HepG2 (cell line): Measurements from ENCODE around the gene MX2.

Experiments
- HDAC2 ChIP-seq: sonication (generic); formaldehyde crosslinking; IDR thresholded peaks from 2 replicates; pipeline ENCODE4 v1.4.0; 2020; ENCODE audit warnings: missing genetic modification reagents
- HOXA7 ChIP-seq: sonication (generic); formaldehyde crosslinking; IDR thresholded peaks from 2 replicates; pipeline ENCODE4 v1.8.1; 2022; ENCODE audit warnings: mild to moderate bottlenecking, missing genetic modification reagents, moderate library complexity
- KDM1A ChIP-seq: IDR thresholded peaks from 2 replicates; pipeline ENCODE4 v1.6.1; 2016; ENCODE audit warnings: missing compliant biosample characterization
- KMT2B ChIP-seq: IDR thresholded peaks from 2 replicates; pipeline ENCODE4 v1.6.1; 2016; ENCODE audit warnings: missing genetic modification reagents, missing compliant biosample characterization
- NBN ChIP-seq: fragments of 450-650 bp; conservative IDR thresholded peaks from 2 replicates; pipeline ENCODE4 v1.6.1; 2017
- NFATC3 ChIP-seq: sonication (generic); formaldehyde crosslinking; IDR thresholded peaks from 2 replicates; pipeline ENCODE4 v1.5.1; 2020; ENCODE audit warnings: mild to moderate bottlenecking, missing genetic modification reagents
- ZNF460 ChIP-seq: sonication (generic); formaldehyde crosslinking; IDR thresholded peaks from 2 replicates; pipeline ENCODE4 v1.5.1; 2020; ENCODE audit warnings: missing genetic modification reagents, mild to moderate bottlenecking, borderline replicate concordance
- ZNF556 ChIP-seq: sonication (generic); formaldehyde crosslinking; IDR thresholded peaks from 2 replicates; pipeline ENCODE4 v1.4.0; 2020; ENCODE audit warnings: mild to moderate bottlenecking, missing genetic modification reagents, borderline replicate concordance
- ZNF558 ChIP-seq: sonication (generic); formaldehyde crosslinking; IDR thresholded peaks from 2 replicates; pipeline ENCODE4 v1.9.0; 2022; ENCODE audit warnings: mild to moderate bottlenecking, missing genetic modification reagents, borderline replicate concordance
- TF ChIP-seq, protein P1 (sequence below): sonication (generic); formaldehyde crosslinking; IDR thresholded peaks from 2 replicates; pipeline ENCODE4 v1.4.0; 2020; ENCODE audit warnings: missing genetic modification reagents
- TF ChIP-seq, protein P2 (sequence below): sonication (generic); formaldehyde crosslinking; IDR thresholded peaks from 2 replicates; pipeline ENCODE4 v1.5.0; 2020; ENCODE audit warnings: mild to moderate bottlenecking, missing genetic modification reagents, moderate library complexity
- TF ChIP-seq, protein P3 (sequence below): IDR thresholded peaks from 2 replicates; pipeline ENCODE4 v1.6.1; 2016

DNA sequence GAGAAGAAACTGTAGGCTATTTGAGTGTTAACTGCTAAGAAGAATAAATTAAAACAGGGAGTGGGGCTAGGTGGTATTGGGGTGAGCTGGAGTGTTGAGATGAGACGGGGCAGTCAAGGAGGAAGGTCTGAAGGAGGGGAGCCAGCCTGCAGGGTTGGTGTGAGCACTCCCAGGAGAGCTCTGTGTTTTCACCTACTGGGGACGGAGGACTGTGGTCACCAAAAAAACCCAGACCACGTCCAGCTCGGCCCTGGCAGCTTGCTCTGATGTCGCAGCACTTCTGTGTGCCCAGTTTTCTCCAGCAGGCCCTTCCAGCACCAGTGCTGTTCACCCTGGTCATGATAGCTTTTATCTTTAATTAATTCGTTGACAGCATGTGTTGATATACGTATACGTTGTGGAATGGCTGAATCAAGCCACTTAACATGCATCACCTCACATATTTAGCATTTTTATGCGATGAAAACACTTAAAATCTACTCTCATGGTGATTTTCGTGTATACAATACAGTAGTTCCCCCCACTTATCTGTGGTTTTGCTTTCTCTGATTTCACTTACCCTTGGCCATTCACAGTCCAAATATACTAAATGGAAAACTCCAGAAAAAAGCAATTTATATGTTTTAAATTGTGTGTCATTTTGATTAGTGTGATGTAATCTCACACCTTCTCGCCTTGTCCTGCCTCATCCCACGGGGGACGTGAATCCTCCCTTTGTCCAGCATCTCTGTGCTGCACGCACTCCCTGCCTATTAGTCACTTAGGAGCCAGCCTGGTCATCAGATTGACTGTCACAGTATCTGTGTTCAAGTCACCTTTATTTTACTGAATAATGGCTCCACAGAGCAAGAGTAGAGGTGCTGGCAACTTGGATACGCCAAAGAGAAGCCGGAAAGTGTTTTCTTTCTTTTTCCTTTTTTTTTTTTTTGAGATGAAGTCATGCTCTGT is 32.9 kb upstream of the MX2 start:
- TF ChIP-seq, protein P1, sequence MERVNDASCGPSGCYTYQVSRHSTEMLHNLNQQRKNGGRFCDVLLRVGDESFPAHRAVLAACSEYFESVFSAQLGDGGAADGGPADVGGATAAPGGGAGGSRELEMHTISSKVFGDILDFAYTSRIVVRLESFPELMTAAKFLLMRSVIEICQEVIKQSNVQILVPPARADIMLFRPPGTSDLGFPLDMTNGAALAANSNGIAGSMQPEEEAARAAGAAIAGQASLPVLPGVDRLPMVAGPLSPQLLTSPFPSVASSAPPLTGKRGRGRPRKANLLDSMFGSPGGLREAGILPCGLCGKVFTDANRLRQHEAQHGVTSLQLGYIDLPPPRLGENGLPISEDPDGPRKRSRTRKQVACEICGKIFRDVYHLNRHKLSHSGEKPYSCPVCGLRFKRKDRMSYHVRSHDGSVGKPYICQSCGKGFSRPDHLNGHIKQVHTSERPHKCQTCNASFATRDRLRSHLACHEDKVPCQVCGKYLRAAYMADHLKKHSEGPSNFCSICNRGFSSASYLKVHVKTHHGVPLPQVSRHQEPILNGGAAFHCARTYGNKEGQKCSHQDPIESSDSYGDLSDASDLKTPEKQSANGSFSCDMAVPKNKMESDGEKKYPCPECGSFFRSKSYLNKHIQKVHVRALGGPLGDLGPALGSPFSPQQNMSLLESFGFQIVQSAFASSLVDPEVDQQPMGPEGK (CRISPR knock-in tag) = no peak
- TF ChIP-seq, protein P2, sequence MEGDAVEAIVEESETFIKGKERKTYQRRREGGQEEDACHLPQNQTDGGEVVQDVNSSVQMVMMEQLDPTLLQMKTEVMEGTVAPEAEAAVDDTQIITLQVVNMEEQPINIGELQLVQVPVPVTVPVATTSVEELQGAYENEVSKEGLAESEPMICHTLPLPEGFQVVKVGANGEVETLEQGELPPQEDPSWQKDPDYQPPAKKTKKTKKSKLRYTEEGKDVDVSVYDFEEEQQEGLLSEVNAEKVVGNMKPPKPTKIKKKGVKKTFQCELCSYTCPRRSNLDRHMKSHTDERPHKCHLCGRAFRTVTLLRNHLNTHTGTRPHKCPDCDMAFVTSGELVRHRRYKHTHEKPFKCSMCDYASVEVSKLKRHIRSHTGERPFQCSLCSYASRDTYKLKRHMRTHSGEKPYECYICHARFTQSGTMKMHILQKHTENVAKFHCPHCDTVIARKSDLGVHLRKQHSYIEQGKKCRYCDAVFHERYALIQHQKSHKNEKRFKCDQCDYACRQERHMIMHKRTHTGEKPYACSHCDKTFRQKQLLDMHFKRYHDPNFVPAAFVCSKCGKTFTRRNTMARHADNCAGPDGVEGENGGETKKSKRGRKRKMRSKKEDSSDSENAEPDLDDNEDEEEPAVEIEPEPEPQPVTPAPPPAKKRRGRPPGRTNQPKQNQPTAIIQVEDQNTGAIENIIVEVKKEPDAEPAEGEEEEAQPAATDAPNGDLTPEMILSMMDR = no peak
- TF ChIP-seq, protein P3, sequence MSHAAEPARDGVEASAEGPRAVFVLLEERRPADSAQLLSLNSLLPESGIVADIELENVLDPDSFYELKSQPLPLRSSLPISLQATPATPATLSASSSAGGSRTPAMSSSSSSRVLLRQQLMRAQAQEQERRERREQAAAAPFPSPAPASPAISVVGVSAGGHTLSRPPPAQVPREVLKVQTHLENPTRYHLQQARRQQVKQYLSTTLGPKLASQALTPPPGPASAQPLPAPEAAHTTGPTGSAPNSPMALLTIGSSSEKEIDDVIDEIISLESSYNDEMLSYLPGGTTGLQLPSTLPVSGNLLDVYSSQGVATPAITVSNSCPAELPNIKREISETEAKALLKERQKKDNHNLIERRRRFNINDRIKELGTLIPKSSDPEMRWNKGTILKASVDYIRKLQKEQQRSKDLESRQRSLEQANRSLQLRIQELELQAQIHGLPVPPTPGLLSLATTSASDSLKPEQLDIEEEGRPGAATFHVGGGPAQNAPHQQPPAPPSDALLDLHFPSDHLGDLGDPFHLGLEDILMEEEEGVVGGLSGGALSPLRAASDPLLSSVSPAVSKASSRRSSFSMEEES (CRISPR knock-in tag) = no peak
- no peak for TF ChIP-seq HDAC2
- no peak for TF ChIP-seq NBN
- TF ChIP-seq NFATC3 (CRISPR knock-in tag) = no peak
- no peak for TF ChIP-seq HOXA7 (CRISPR knock-in tag)
- TF ChIP-seq KMT2B (CRISPR knock-in tag) = no peak
- TF ChIP-seq ZNF558 (CRISPR knock-in tag) = no peak
- TF ChIP-seq ZNF556 (CRISPR knock-in tag) = no peak
- no peak for TF ChIP-seq KDM1A (CRISPR knock-in tag)
- TF ChIP-seq ZNF460 (CRISPR knock-in tag) = no peak
